Midbrain (tissue), 1 donor: ENCODE measurements around the gene SPOUT1.
A peak's percentile ranks its signal among the peaks of the same experiment; 100 is the strongest.

Source experiments
- DNase-seq: peaks from one replicate; lab custom pipeline; 2025; lab: John Stamatoyannopoulos, UW

SPOUT1 gene

GRCh38 chr9:128836509-128837145, 7.0 kb upstream of the SPOUT1 start:
- DNase-seq: no peak

GRCh38 chr9:128835246-128836210, 5.9 kb upstream of the SPOUT1 start:
- DNase-seq: no peak

DNA sequence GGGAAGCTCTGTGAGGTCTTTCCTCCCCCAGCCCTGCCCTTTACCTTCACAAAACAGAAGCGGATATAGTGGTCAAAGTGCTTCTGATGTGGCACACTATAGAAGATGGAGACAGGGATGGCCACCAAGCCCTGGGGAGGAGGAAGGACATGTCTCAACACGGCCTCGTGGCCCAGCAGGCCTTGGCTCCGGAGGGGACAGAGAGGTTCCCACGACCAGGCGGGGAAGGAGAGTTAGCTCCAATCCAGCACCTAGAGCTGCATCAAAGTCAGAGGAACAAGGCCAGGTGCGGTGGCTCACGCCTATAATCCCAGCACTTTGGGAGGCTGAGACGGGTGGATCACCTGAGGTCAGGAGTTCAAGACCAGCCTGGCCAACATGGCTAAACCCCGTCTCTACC, 4.1 kb upstream of the SPOUT1 start:
- no peak for DNase-seq

DNA sequence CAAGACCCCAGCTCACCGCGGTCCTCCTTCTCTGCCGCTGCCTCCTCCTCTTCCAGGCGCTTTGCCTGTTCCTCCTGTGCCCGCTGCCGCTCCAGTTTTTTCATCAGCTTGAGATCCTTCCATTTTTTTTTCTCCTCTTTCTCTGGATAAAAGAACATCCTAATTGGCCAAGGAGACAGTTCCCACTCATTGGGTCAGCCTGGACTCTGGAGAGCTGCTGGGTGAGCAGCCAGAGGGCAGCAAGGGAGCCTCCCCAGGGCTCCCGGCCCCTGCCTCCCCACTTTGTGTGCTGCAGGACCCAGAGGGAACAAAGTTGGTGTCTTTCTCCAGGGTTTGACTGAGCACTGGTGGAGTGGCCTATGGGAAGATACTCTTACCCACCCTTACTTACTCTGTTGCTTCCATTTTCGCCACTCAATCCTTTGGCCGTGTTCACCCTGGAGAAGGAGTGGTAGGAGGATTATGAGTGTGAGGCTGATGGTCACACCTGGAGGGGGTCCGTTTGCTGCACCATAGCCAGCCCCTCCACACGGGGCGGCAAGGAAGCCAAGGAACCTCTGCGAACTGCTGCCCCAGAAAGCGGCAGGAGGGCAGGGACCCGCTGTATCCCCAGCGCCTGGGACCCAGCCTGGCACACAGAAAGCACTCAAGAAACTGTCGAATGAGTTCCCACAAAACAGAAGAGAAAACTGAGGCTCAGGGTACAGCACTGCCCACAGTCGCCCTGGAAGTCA, 708 bp downstream of the SPOUT1 start:
- no peak for DNase-seq

DNA sequence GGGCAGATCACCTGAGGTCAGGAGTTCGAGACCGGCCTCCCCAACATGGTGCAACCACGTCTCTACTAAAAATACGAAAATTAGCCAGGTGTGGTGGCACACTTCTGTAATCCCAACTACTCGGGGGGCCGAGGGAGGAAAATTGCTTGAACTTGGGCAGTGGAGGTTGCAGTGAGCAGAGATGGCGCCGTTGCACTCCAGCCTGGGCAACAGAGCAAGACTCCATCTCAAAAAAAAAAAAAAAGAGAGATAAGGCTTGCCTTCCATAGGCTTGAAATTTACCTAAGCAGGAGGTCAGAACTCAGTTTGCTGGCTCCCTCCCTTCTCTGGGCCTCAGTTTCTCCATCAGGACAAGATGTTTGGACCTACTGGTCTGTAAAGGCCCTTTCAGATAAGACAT, 1.3 kb downstream of the SPOUT1 start:
- DNase-seq: no peak

DNA sequence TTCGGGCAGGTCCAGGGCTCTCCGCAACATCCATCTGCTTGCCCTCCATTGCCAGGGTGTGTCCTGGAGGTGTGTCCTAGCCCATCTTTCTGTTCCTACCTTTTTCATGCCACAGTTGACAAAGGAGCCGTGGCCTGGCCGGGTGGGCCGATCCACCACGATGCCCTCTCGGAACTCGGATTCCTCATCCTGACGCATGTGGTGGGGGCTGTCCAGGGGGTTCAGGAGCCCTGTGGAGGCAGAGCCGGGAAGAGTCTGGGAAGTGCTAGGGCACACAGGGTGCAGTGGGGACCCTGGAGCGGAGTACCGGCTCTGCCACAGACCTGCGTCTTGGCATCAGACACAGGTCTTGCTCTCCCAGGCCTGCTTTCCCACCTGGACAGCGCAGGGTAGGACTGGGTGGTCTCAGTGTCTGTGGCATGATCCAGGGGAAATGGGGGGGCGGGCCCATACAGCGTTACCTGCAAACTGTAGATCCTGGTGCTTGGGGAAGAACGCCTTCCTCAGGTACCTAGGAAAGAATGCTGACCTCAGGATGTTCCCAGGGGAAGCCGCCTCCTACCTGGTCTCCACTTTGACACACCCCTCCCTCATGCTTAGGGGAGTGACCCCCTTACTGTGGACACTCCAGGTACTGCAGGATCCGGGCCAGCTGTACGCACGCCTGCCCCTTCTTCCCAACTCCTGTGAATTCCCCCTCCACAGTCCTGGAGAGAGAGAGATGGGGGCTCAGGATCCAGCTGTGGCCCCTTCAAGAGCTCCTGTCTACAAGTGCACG, 3.5 kb downstream of the SPOUT1 start:
- DNase-seq: no peak

GRCh38 chr9:128824911-128825310, 4.7 kb downstream of the SPOUT1 start:
- DNase-seq: no peak

DNA sequence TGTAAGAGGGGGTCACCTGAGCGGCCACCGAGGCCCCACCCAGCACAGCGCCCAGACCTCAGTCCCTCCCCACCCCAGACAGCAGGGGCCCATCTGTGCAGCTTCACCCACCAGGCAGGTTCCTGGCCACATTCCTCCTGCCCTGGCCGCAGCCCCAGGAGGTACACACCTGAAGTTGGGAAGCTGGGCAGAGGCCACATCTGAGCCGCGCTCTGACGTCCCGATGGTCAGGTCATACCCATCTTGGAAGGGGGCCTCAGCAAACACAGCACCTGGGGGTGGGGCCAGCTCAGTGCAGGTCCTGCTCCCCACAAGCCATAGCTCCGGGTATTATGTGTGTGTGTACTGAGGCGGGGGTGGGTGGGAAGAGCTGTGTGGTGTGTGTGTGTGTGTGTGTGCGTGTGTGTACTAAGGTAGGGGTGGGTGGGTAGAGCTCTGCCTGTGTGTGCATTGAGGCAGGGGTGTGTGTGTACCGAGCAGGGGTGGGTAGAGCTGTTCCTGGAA, 5.6 kb downstream of the SPOUT1 start:
- no peak for DNase-seq

- DNase-seq: no peak
Observed at GRCh38 chr9:128823362-128823902, 6.2 kb downstream of the SPOUT1 start.

GRCh38 chr9:128822407-128823042, 7.1 kb downstream of the SPOUT1 start:
- DNase-seq: no peak

DNA sequence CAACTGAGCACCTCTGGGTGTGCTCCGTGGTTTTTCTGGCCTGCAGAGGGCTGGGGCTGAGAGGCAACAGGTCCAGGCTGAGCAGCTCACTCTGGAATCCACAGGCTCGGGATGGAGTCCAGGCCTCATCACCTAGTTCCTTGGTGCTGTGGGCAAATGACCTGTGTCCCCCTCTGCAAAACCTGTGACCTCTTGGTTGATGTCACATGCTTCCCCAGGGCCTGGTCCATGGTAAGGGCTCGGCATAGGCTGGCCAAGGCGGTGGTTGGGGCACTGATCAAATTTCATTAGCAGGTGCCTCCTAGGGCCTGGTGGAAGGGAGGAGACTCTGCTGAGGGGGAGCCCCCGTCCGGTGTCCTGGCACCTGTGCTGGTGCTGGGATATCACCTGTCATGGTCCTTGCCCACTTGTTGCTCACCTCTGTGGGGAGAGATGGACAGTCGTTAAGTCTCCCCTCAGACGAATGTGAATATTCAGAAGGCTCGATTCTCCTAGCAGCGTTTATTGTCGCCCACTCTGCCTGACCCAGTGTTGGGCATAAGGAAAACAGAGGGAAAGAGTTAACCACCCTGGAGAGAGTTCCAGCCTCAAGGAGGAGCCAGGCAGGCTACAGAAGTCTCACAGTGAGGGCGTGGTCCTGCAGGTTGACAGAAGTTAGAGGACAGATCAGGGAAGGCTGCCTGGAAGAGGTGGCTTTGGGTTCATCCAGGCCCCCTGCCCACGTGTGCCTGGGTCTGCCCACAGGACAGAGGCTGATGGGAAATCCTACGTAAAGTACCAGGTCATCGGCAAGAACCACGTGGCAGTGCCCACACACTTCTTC, 7.8 kb downstream of the SPOUT1 start:
- DNase-seq: no peak

DNA sequence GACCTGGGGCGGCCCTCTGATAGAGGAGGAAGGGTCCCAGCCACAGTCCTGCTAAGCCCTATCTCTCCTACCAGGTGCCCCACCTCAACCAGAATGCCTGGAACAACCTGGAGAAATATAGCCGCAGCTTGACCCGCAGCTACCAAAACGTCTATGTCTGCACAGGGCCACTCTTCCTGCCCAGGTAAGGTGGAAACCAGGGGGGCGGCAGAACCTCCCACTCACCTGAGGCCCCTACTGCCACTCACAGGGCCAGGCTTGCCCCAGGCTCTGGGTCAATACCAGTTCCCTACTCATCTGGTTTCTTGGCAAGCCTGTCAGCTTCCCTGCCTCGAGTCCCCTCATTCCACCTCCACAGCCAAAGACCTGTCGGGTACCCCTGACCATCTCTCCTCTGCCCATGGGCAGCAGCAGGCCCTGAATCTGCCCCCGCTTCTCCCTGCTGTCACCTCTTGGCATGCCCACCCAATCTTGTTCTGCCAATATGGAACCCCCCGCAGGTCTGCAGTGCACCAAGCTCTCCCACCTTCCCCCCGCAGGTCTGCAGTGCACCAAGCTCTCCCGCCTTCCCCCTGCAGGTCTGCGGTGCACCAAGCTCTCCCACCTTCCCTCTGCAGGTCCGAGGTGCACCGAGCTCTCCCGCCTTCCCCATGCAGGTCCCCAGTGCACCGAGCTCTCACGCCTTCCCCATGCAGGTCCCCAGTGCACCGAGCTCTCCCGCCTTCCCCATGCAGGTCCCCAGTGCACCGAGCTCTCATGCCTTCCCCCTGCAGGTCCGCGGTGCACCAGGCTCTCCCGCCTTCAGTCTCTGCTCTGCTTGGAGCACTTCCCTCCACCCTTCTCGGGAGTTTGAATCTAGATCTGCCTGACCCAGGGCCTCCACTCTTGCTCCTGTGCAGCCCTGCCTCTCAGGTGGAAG, 8.7 kb downstream of the SPOUT1 start:
- no peak for DNase-seq

GRCh38 chr9:128819716-128820664, 9.6 kb downstream of the SPOUT1 start:
- peak; percentile 19 for DNase-seq

DNA sequence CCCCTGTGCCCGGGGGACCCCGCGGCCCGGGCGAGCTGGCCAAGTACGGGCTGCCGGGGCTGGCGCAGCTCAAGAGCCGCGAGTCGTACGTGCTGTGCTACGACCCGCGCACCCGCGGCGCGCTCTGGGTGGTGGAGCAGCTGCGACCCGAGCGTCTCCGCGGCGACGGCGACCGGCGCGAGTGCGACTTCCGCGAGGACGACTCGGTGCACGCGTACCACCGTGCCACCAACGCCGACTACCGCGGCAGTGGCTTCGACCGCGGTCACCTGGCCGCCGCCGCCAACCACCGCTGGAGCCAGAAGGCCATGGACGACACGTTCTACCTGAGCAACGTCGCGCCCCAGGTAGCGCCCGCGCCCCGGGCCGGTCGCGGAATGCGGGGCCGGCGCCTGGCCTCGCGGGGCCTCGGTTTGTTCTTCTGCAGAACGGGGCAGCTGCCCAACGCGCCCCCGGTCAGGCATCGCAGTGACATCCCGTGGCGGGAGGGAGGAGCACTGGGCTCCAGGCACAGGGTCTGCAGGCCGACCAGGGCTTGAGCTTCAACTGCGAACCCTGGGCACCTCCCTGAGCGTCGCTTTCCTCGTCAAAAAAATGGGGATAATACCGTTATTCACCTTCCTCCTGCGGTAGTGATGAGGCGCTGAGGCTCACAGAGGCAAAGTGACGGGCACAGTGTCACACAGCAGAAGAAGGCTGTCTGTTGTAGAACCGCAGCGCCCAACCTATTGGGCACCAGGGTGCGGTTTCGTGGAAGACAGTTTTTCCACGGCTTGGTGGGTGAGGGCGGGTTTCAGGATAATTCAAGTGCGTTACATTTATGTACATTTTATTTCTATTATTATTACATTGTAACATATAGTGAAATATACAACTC, 10.5 kb downstream of the SPOUT1 start:
- peak; percentile 39 for DNase-seq

- DNase-seq: peak; percentile 98
Observed at GRCh38 chr9:128818099-128818838, 11.3 kb downstream of the SPOUT1 start, which contains the start of gene ENDOG. Gene ENDOG (plus strand): TSS chr9:128818500. CDS start chr9:128818685, 185 bp downstream.

GRCh38 chr9:128810873-128811272, 18.7 kb downstream of the SPOUT1 start:
- DNase-seq: no peak
